Measurements from ENCODE around the gene AIG1. TPM values are rescaled to one million over a fixed set of nuclear protein-coding genes. Genes with fewer than 3 reads are reported as not detected.

Gene AIG1
- total and polyA plus RNA-seq, 2 experiments from 2014 or later, result 44.7 to 46.9 TPM

GRCh38 chr6:143062551-143062950 lies 1.9 kb downstream of the AIG1 start:
- no peak for DNase-seq
- no peak overlapping the region for H3K27ac ChIP-seq
- no peak overlapping the region for H3K9ac ChIP-seq
- no peaks in the 10 kb centered on the region for H4K20me1 ChIP-seq (ENCODE audit: insufficient read depth)
- 100% methylated on average over 1 of the region's 1 CpG for WGBS, 2 experiments (ENCODE audit: low coverage in 1 of 2, low lambda C conversion rate in 2 of 2, missing lambda C conversion rate in 2 of 2)
- H3K27me3 ChIP-seq (replicated peaks; ENCODE audit: insufficient read depth), result no peaks in the 10 kb centered on the region
- H2AFZ ChIP-seq, result no peak overlapping the region
- H3K36me3 ChIP-seq (ENCODE audit: low read depth), result no peaks in the 10 kb centered on the region
- in situ Hi-C loops (cut with MboI), result no loop called here
- no peaks in the 10 kb centered on the region for H3K9me3 ChIP-seq (ENCODE audit: low read depth)
- no peak for TF ChIP-seq EZH2phosphoT487 (IDR thresholded peaks at IDR 0.05; ENCODE audit: insufficient read depth, low read depth)
- TF ChIP-seq EZH2 (IDR thresholded peaks at IDR 0.05; ENCODE audit: insufficient read depth, poor library complexity, severe bottlenecking), result no peak
- no peak overlapping the region for H3K4me3 ChIP-seq
- 0 out of 2 replicates have a peak, but pooled peaks cover 5% of the 10 kb centered on the region for H3K79me2 ChIP-seq (ENCODE audit: insufficient read depth)
- peaks cover 38% of the 10 kb centered on the region for H3K4me1 ChIP-seq (ENCODE audit: insufficient read depth)
- no peaks in the 10 kb centered on the region for H3K9me2 ChIP-seq (ENCODE audit: insufficient read depth)
- no peak overlapping the region for H3K4me2 ChIP-seq (ENCODE audit: unreplicated experiment)
- peaks cover 30% of the 10 kb centered on the region for H3F3A ChIP-seq (ENCODE audit: insufficient read depth)

- TF ChIP-seq EZH2phosphoT487 (IDR thresholded peaks at IDR 0.05; ENCODE audit: insufficient read depth, low read depth), result no peak
- no peak for TF ChIP-seq EZH2 (IDR thresholded peaks at IDR 0.05; ENCODE audit: insufficient read depth, poor library complexity, severe bottlenecking)
- H4K20me1 ChIP-seq (ENCODE audit: insufficient read depth), result no peaks in the 10 kb centered on the region
- H3F3A ChIP-seq (ENCODE audit: insufficient read depth), result peaks cover 35% of the 10 kb centered on the region
- no peaks in the 10 kb centered on the region for H3K27me3 ChIP-seq (replicated peaks; ENCODE audit: insufficient read depth)
- H3K4me2 ChIP-seq (ENCODE audit: unreplicated experiment), result no peak overlapping the region
- no peak for DNase-seq
- no peaks in the 10 kb centered on the region for H3K9me3 ChIP-seq (ENCODE audit: low read depth)
- no peaks in the 10 kb centered on the region for H3K9me2 ChIP-seq (ENCODE audit: insufficient read depth)
- no peak overlapping the region for H3K4me3 ChIP-seq
- 0 out of 2 replicates have a peak, but pooled peaks cover 5% of the 10 kb centered on the region for H3K79me2 ChIP-seq (ENCODE audit: insufficient read depth)
- no peak overlapping the region for H2AFZ ChIP-seq
- in situ Hi-C loops (cut with MboI), result no loop called here
- no peak overlapping the region for H3K27ac ChIP-seq
- no peaks in the 10 kb centered on the region for H3K36me3 ChIP-seq (ENCODE audit: low read depth)
- H3K9ac ChIP-seq, result no peak overlapping the region
- peaks cover 46% of the 10 kb centered on the region for H3K4me1 ChIP-seq (ENCODE audit: insufficient read depth)
Observed at GRCh38 chr6:143063631-143064030, 2.9 kb downstream of the AIG1 start.

GRCh38 chr6:143064271-143064670 lies 3.6 kb downstream of the AIG1 start:
- H4K20me1 ChIP-seq (ENCODE audit: insufficient read depth), result no peaks in the 10 kb centered on the region
- in situ Hi-C loops (cut with MboI), result no loop called here
- no peaks in the 10 kb centered on the region for H3K9me2 ChIP-seq (ENCODE audit: insufficient read depth)
- H3K4me1 ChIP-seq (ENCODE audit: insufficient read depth), result peaks cover 42% of the 10 kb centered on the region
- H3K4me3 ChIP-seq, result no peak overlapping the region
- H3K4me2 ChIP-seq (ENCODE audit: unreplicated experiment), result no peak overlapping the region
- no peak overlapping the region for H3K27ac ChIP-seq
- H3F3A ChIP-seq (ENCODE audit: insufficient read depth), result peaks cover 31% of the 10 kb centered on the region
- H3K9me3 ChIP-seq (ENCODE audit: low read depth), result no peaks in the 10 kb centered on the region
- DNase-seq, result no peak
- no peak for TF ChIP-seq EZH2phosphoT487 (IDR thresholded peaks at IDR 0.05; ENCODE audit: insufficient read depth, low read depth)
- TF ChIP-seq EZH2 (IDR thresholded peaks at IDR 0.05; ENCODE audit: insufficient read depth, poor library complexity, severe bottlenecking), result no peak
- H3K79me2 ChIP-seq (ENCODE audit: insufficient read depth), result 0 out of 2 replicates have a peak, but pooled peaks cover 5% of the 10 kb centered on the region
- H2AFZ ChIP-seq, result no peak overlapping the region
- no peaks in the 10 kb centered on the region for H3K36me3 ChIP-seq (ENCODE audit: low read depth)
- WGBS, 2 experiments (ENCODE audit: low coverage in 1 of 2, low lambda C conversion rate in 2 of 2, missing lambda C conversion rate in 2 of 2), result 93 to 100% methylated on average over 1 of the region's 1 CpG
- H3K27me3 ChIP-seq (replicated peaks; ENCODE audit: insufficient read depth), result no peaks in the 10 kb centered on the region
- no peak overlapping the region for H3K9ac ChIP-seq

DNA sequence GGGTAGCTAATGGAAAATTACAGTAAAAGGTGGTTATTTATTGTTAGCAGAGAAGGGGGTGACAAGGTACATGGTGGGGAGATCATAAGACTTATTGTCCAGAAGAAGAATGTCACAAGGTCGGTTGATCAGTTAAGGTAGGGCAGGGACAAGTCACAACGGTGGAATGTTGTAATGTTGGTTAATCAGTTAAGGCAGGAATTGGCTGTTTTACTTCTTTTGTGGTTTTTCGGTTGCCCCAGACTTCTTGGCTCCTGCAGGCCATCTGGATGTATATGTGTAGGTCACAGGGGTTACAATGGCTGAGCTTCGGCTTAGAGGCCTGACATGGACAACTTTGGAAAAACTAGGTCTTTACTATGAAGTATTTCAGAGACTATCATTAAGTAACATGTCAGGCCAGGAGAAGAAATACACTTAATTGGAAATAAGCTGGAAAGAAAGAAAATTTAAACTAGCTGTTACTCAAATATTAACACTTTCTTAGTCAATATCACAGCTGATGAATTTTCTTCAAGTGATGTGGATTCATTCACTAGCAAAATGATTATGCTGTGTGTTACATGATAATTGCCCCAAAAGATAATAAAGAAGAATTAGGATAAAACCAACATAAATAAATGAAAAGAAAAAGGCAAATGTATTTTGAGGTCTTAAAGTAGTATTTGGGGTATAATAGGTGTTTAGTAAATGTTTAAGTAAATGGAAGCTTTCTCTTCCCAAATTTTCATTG lies 4.4 kb downstream of the AIG1 start:
- TF ChIP-seq EZH2phosphoT487 (IDR thresholded peaks at IDR 0.05; ENCODE audit: insufficient read depth, low read depth) (no peak), EZH2 (IDR thresholded peaks at IDR 0.05; ENCODE audit: insufficient read depth, poor library complexity, severe bottlenecking) (no peak)
- no peak overlapping the region for H2AFZ ChIP-seq
- H3K79me2 ChIP-seq (ENCODE audit: insufficient read depth), result 0 out of 2 replicates have a peak, but pooled peaks cover 5% of the 10 kb centered on the region
- no peak overlapping the region for H3K4me3 ChIP-seq
- no peak overlapping the region for H3K27ac ChIP-seq
- no peaks in the 10 kb centered on the region for H3K9me2 ChIP-seq (ENCODE audit: insufficient read depth)
- H3K36me3 ChIP-seq (ENCODE audit: low read depth), result no peaks in the 10 kb centered on the region
- H3K4me2 ChIP-seq (ENCODE audit: unreplicated experiment), result no peak overlapping the region
- no peaks in the 10 kb centered on the region for H3K9me3 ChIP-seq (ENCODE audit: low read depth)
- H3K9ac ChIP-seq, result no peak overlapping the region
- DNase-seq, result peak; percentile 40
- H3K27me3 ChIP-seq (replicated peaks; ENCODE audit: insufficient read depth), result no peaks in the 10 kb centered on the region
- peaks cover 34% of the 10 kb centered on the region for H3K4me1 ChIP-seq (ENCODE audit: insufficient read depth)
- no peaks in the 10 kb centered on the region for H4K20me1 ChIP-seq (ENCODE audit: insufficient read depth)
- in situ Hi-C loops (cut with MboI), result no loop called here
- WGBS, 2 experiments (ENCODE audit: low coverage in 1 of 2, low lambda C conversion rate in 2 of 2, missing lambda C conversion rate in 2 of 2), result 30 to 38% methylated on average over 4 of the region's 4 CpGs
- H3F3A ChIP-seq (ENCODE audit: insufficient read depth), result peaks cover 23% of the 10 kb centered on the region

Measured in GM23248 (cell line).